HCT116 (cell line): ENCODE data around the gene COL9A3.

Experiments used
- CTCF ChIP-seq, 3 experiments: fragments of 200-600 bp in 1 of 3; sonication (generic) in 1 of 3; IDR thresholded peaks in 2 of 3; conservative IDR thresholded peaks in 1 of 3; 2 replicates each; pipeline ENCODE4 v1.5.1; 2012 to 2017; ENCODE audit warnings: low read depth in 2 of 3, low read length in 2 of 3, antibody characterized with exemption in 1 of 3, borderline replicate concordance in 1 of 3, control low read depth in 1 of 3, mild to moderate bottlenecking in 1 of 3, mixed read lengths in 1 of 3, mixed run types in 1 of 3, moderate library complexity in 1 of 3; ENCODE audit not compliant: insufficient read depth in 1 of 3
- POLR2AphosphoS5 ChIP-seq: IDR thresholded peaks from 2 replicates; pipeline ENCODE4 v1.6.1; 2011; ENCODE audit warnings: mild to moderate bottlenecking, low read depth, low read length, moderate library complexity
- REST ChIP-seq: IDR thresholded peaks from 2 replicates; pipeline ENCODE4 v1.6.1; 2012; ENCODE audit warnings: low read depth
- YY1 ChIP-seq: IDR thresholded peaks from 2 replicates; pipeline ENCODE4 v1.6.1; 2011; ENCODE audit warnings: low read length, low read depth, moderate library complexity, mild to moderate bottlenecking; ENCODE audit not compliant: insufficient replicate concordance; ENCODE audit errors: extremely low read depth
- ZNF274 ChIP-seq: fragments of 200-500 bp; sonication (Bioruptor generic); IDR thresholded peaks from 2 replicates; pipeline ENCODE4 v1.6.1; 2014; ENCODE audit warnings: mild to moderate bottlenecking, low read depth, low read length, inconsistent platforms

- no peak for TF ChIP-seq CTCF (IDR thresholded peaks at IDR 0.05 in 2 of 3, conservative IDR thresholded peaks at IDR 0.05 in 1 of 3; ENCODE audit: borderline replicate concordance in 1 of 3, insufficient read depth in 1 of 3, low read depth in 2 of 3, low read length in 2 of 3)
- no peak for TF ChIP-seq ZNF274
- TF ChIP-seq YY1, result no peak
- no peak for TF ChIP-seq POLR2AphosphoS5
- TF ChIP-seq REST, result no peak
These were observed 44.3 kb downstream of the COL9A3 start for GRCh38 chr20:62860924-62861691.
